ENCODE measurements around the gene POLR2B.

Gene POLR2B

GRCh38 chr4:56959100-56959499, 19.6 kb upstream of the POLR2B start:
- Histone ChIP-seq H3K9me3 (ENCODE audit: control insufficient read depth, low read length) (no peaks in the 10 kb centered on the region), H3K27me3 (ENCODE audit: control insufficient read depth, insufficient read depth, low read length, poor library complexity, severe bottlenecking) (no peaks in the 10 kb centered on the region), H3K4me3 (ENCODE audit: insufficient read depth, low read depth, low read length) (no peak overlapping the region), H3K4me1 (ENCODE audit: control insufficient read depth, insufficient read depth, low read length) (no peaks in the 10 kb centered on the region), H3K36me3 (ENCODE audit: control insufficient read depth, insufficient read depth, low read length) (no peaks in the 10 kb centered on the region), H3K27ac (ENCODE audit: insufficient read depth, low read depth, low read length, poor library complexity, severe bottlenecking) (no peak overlapping the region)
- WGBS, 2 experiments: 94 to 100% methylated on average over 1 of the region's 1 CpG

GRCh38 chr4:56961107-56961500, 17.6 kb upstream of the POLR2B start:
- no peaks in the 10 kb centered on the region for H3K9me3 ChIP-seq (ENCODE audit: control insufficient read depth, low read length)
- H3K36me3 ChIP-seq (ENCODE audit: control insufficient read depth, insufficient read depth, low read length): peaks cover 7% of the 10 kb centered on the region
- 85 to 100% methylated on average over 2 of the region's 2 CpGs for WGBS, 2 experiments
- H3K4me1 ChIP-seq (ENCODE audit: control insufficient read depth, insufficient read depth, low read length): no peaks in the 10 kb centered on the region
- H3K27me3 ChIP-seq (ENCODE audit: control insufficient read depth, insufficient read depth, low read length, poor library complexity, severe bottlenecking): no peaks in the 10 kb centered on the region
- H3K27ac ChIP-seq (ENCODE audit: insufficient read depth, low read depth, low read length, poor library complexity, severe bottlenecking): no peak overlapping the region
- no peak overlapping the region for H3K4me3 ChIP-seq (ENCODE audit: insufficient read depth, low read depth, low read length)

- Histone ChIP-seq H3K4me3 (ENCODE audit: insufficient read depth, low read depth, low read length) (no peak overlapping the region), H3K4me1 (ENCODE audit: control insufficient read depth, insufficient read depth, low read length) (peaks cover 5% of the 10 kb centered on the region), H3K36me3 (ENCODE audit: control insufficient read depth, insufficient read depth, low read length) (peaks cover 21% of the 10 kb centered on the region), H3K27me3 (ENCODE audit: control insufficient read depth, insufficient read depth, low read length, poor library complexity, severe bottlenecking) (no peaks in the 10 kb centered on the region), H3K9me3 (ENCODE audit: control insufficient read depth, low read length) (no peaks in the 10 kb centered on the region), H3K27ac (ENCODE audit: insufficient read depth, low read depth, low read length, poor library complexity, severe bottlenecking) (no peak overlapping the region)
- WGBS, 2 experiments: 95 to 97% methylated on average over 2 of the region's 2 CpGs
These were observed 7.3 kb upstream of the POLR2B start for GRCh38 chr4:56971383-56971782.

DNA sequence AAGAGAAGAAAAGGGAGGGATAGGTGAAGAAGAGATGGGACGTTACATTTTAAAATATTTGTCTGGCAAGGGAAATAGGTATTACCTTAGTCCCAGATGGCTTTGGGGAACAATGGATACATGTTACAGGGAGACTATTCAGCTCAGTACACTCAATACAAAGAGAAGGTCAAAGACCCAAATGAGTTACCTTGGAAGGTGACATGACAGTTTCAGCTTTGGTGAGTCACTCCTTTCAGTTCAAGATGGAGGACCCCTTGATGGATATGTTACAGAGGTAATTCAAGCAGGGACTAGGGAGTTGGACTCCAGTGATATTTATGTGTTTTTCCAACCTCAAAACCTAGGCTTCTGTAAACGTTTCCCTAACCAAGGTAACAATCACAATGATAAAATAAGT, 6.3 kb upstream of the POLR2B start:
- Histone ChIP-seq H3K4me3 (ENCODE audit: insufficient read depth, low read depth, low read length) (no peak overlapping the region), H3K4me1 (ENCODE audit: control insufficient read depth, insufficient read depth, low read length) (peaks cover 5% of the 10 kb centered on the region), H3K36me3 (ENCODE audit: control insufficient read depth, insufficient read depth, low read length) (peaks cover 21% of the 10 kb centered on the region), H3K27me3 (ENCODE audit: control insufficient read depth, insufficient read depth, low read length, poor library complexity, severe bottlenecking) (no peaks in the 10 kb centered on the region), H3K9me3 (ENCODE audit: control insufficient read depth, low read length) (no peaks in the 10 kb centered on the region), H3K27ac (ENCODE audit: insufficient read depth, low read depth, low read length, poor library complexity, severe bottlenecking) (no peak overlapping the region)
- 93 to 98% methylated on average over 2 of the region's 2 CpGs for WGBS, 2 experiments

GRCh38 chr4:56972809-56973208, 5.9 kb upstream of the POLR2B start:
- Histone ChIP-seq H3K4me1 (ENCODE audit: control insufficient read depth, insufficient read depth, low read length) (peaks cover 5% of the 10 kb centered on the region), H3K27ac (ENCODE audit: insufficient read depth, low read depth, low read length, poor library complexity, severe bottlenecking) (no peak overlapping the region), H3K4me3 (ENCODE audit: insufficient read depth, low read depth, low read length) (no peak overlapping the region), H3K9me3 (ENCODE audit: control insufficient read depth, low read length) (no peaks in the 10 kb centered on the region), H3K36me3 (ENCODE audit: control insufficient read depth, insufficient read depth, low read length) (peaks cover 21% of the 10 kb centered on the region), H3K27me3 (ENCODE audit: control insufficient read depth, insufficient read depth, low read length, poor library complexity, severe bottlenecking) (no peaks in the 10 kb centered on the region)

DNA sequence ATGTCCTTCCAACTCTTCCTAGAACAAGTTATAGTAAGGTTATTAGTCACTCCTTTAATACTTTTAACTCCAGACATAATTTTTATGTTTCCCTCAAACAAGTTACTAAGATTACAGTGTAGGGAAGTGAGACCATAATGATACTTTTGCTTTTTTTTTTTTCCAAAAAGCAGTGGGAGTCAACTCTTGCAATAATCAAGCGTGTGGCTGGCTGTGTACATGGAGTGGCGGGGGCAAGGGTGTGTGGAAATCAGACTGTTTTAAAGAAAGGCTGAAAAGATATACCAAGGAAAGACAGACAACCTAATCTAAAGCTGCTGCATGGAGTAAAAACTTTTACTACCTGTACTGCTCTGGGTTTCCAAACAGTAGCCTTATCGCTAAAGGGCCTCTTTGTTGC, 5.4 kb upstream of the POLR2B start:
- H3K4me1 ChIP-seq (ENCODE audit: control insufficient read depth, insufficient read depth, low read length): peaks cover 5% of the 10 kb centered on the region
- H3K9me3 ChIP-seq (ENCODE audit: control insufficient read depth, low read length): no peaks in the 10 kb centered on the region
- WGBS, 2 experiments: 99 to 100% methylated on average over 3 of the region's 3 CpGs
- peaks cover 21% of the 10 kb centered on the region for H3K36me3 ChIP-seq (ENCODE audit: control insufficient read depth, insufficient read depth, low read length)
- no peaks in the 10 kb centered on the region for H3K27me3 ChIP-seq (ENCODE audit: control insufficient read depth, insufficient read depth, low read length, poor library complexity, severe bottlenecking)
- H3K27ac ChIP-seq (ENCODE audit: insufficient read depth, low read depth, low read length, poor library complexity, severe bottlenecking): no peak overlapping the region
- H3K4me3 ChIP-seq (ENCODE audit: insufficient read depth, low read depth, low read length): no peak overlapping the region

- Histone ChIP-seq H3K4me1 (ENCODE audit: control insufficient read depth, insufficient read depth, low read length) (peaks cover 5% of the 10 kb centered on the region), H3K36me3 (ENCODE audit: control insufficient read depth, insufficient read depth, low read length) (peaks cover 21% of the 10 kb centered on the region), H3K27me3 (ENCODE audit: control insufficient read depth, insufficient read depth, low read length, poor library complexity, severe bottlenecking) (no peaks in the 10 kb centered on the region), H3K9me3 (ENCODE audit: control insufficient read depth, low read length) (no peaks in the 10 kb centered on the region), H3K27ac (ENCODE audit: insufficient read depth, low read depth, low read length, poor library complexity, severe bottlenecking) (no peak overlapping the region), H3K4me3 (ENCODE audit: insufficient read depth, low read depth, low read length) (peak overlapping the region; percentile 75)
- WGBS, 2 experiments: 5 to 6% methylated on average over 35 of the region's 35 CpGs
These were observed 2.3 kb upstream of the POLR2B start for GRCh38 chr4:56976283-56976836.

DNA sequence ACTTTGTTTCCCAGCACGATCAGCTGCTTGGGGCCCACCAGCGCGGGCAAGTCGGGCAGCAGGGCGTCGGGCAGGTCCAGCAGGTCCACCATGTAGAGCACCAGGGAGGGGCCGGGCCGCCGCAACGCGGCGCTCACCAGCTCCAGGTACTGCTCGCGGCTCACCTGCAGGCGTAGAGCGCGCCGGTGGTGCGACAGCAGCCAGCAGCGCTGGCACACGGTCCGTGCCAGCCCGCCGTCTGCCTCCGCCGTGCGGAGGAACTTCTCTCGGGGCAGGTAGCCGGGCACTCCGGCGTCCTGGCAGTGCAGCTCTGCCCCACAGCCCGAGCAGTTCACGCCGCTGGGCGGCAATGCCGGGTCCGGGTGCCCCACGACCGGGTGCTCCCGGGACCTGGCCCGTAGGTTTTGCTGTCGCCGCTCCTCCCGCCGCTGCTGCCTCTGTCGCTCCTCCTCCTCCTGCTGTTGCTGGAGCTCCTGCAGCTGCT, 1.8 kb upstream of the POLR2B start:
- Histone ChIP-seq H3K36me3 (ENCODE audit: control insufficient read depth, insufficient read depth, low read length) (peaks cover 21% of the 10 kb centered on the region), H3K27me3 (ENCODE audit: control insufficient read depth, insufficient read depth, low read length, poor library complexity, severe bottlenecking) (no peaks in the 10 kb centered on the region), H3K9me3 (ENCODE audit: control insufficient read depth, low read length) (no peaks in the 10 kb centered on the region), H3K4me1 (ENCODE audit: control insufficient read depth, insufficient read depth, low read length) (peaks cover 5% of the 10 kb centered on the region), H3K4me3 (ENCODE audit: insufficient read depth, low read depth, low read length) (peak overlapping the region; percentile 75), H3K27ac (ENCODE audit: insufficient read depth, low read depth, low read length, poor library complexity, severe bottlenecking) (no peak overlapping the region)
- 0% methylated on average over 46 of the region's 46 CpGs for WGBS, 2 experiments

GRCh38 chr4:56977321-56978012, 1.2 kb upstream of the POLR2B start, which contains the start of gene NOA1:
NOA1 (minus strand) TSS chr4:56977606; CDS start chr4:56977585, 21 bp downstream.
- WGBS, 2 experiments: 2 to 3% methylated on average over 51 of the region's 51 CpGs
- Histone ChIP-seq H3K27ac (ENCODE audit: insufficient read depth, low read depth, low read length, poor library complexity, severe bottlenecking) (peak within 1 kb of the TSS; percentile 76), H3K4me1 (ENCODE audit: control insufficient read depth, insufficient read depth, low read length) (peaks cover 5% of the 10 kb centered on the region), H3K36me3 (ENCODE audit: control insufficient read depth, insufficient read depth, low read length) (peaks cover 18% of the 10 kb centered on the region), H3K4me3 (ENCODE audit: insufficient read depth, low read depth, low read length) (peak within 1 kb of the TSS; percentile 75), H3K9me3 (ENCODE audit: control insufficient read depth, low read length) (no peaks in the 10 kb centered on the region), H3K27me3 (ENCODE audit: control insufficient read depth, insufficient read depth, low read length, poor library complexity, severe bottlenecking) (no peaks in the 10 kb centered on the region)

GRCh38 chr4:56979421-56980072, 851 bp downstream of the POLR2B start:
- Histone ChIP-seq H3K9me3 (ENCODE audit: control insufficient read depth, low read length) (no peaks in the 10 kb centered on the region), H3K27me3 (ENCODE audit: control insufficient read depth, insufficient read depth, low read length, poor library complexity, severe bottlenecking) (no peaks in the 10 kb centered on the region), H3K4me1 (ENCODE audit: control insufficient read depth, insufficient read depth, low read length) (peaks cover 5% of the 10 kb centered on the region), H3K27ac (ENCODE audit: insufficient read depth, low read depth, low read length, poor library complexity, severe bottlenecking) (peak overlapping the region; percentile 92), H3K4me3 (ENCODE audit: insufficient read depth, low read depth, low read length) (peak overlapping the region; percentile 75), H3K36me3 (ENCODE audit: control insufficient read depth, insufficient read depth, low read length) (no peaks in the 10 kb centered on the region)
- WGBS, 2 experiments: 13 to 16% methylated on average over 20 to 21 of the region's 21 CpGs
